Adrenal gland (tissue), 5 donors: ENCODE measurements around the gene RAD51B.

ENCODE experiments used
- CTCF ChIP-seq, 6 experiments: fragments of 450-650 bp in 4 of 6; fragments of 200-600 bp in 2 of 6; sonication (generic) in 1 of 6; IDR thresholded peaks; 1 replicate in 5 of 6; 2 replicates in 1 of 6; pipeline versions ENCODE4 v1.5.1 to v1.8.0; 2016 to 2021; ENCODE audit warnings: antibody characterized with exemption in 6 of 6, mild to moderate bottlenecking in 2 of 6, moderate library complexity in 1 of 6
- POLR2A ChIP-seq, 2 donors: fragments of 450-650 bp; IDR thresholded peaks; one replicate each; pipeline ENCODE4 v1.6.1; 2017; ENCODE audit warnings: antibody characterized with exemption in 2 of 2, mild to moderate bottlenecking in 2 of 2, moderate library complexity in 1 of 2
- donor health status: DM: no; HTN: no; CAD: no.

- no peak for TF ChIP-seq CTCF (IDR thresholded peaks at IDR 0.05)
- TF ChIP-seq POLR2A (IDR thresholded peaks at IDR 0.05) = no peak
Observed at GRCh38 chr14:68577802-68578541, 758.4 kb downstream of the RAD51B start.
